ENCODE measurements around the gene ARRDC3.
"Not testable (repeated sequence)": the region's sequence is repeated elsewhere in the genome, so short reads cannot be mapped to it uniquely, and the experiment has no call there.

ARRDC3 gene, protein sequence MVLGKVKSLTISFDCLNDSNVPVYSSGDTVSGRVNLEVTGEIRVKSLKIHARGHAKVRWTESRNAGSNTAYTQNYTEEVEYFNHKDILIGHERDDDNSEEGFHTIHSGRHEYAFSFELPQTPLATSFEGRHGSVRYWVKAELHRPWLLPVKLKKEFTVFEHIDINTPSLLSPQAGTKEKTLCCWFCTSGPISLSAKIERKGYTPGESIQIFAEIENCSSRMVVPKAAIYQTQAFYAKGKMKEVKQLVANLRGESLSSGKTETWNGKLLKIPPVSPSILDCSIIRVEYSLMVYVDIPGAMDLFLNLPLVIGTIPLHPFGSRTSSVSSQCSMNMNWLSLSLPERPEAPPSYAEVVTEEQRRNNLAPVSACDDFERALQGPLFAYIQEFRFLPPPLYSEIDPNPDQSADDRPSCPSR

DNA sequence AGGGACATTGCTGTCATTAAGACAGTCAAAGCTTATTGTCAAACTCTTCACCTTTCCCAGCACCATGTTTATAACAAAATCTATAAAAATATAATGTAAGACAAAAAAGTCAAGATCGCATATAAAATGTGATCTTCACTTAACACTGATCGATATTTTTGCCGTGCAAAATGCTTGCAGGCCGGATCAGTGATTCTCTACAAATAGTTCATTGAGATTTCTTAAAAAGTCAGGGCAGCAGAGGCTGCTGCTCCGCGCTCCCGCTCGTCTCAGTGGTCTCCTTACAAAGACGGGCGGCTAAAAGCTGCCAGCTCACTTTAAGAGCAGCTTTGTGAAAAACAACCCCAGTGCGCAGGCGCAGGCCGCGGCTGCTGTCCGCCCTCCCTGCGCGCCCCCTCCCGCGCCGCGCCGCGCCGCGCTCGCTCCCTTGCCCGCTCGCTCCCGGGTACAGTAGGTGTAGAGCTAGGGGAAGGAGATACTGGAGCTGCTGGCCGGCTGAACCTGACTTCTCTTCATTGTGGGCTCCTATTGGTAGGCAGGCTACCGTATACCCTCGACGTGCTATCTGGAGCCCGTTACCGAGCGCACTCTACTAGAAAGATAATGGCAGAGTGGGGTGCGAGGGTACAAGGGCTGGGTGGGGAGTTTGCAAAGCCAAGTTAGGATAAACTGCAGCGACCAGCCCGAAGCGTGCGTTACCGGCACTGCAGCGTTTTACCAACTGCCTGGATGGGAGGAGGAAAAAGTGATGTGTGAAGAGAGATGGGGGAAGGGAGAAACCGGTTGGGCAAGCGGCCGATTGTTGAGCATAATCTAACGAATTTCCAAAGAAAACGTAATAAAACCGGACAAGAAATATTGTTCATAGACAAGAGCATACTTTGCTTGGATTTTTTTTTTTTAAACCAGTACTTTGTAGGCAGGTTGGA, at the start of gene ARRDC3:
TSS of gene ARRDC3 (minus strand) at position 291 of the 929 bp plus-strand sequence. CDS start at position 66, 225 bp downstream.
- DNase-seq = peak; percentile 98

DNA sequence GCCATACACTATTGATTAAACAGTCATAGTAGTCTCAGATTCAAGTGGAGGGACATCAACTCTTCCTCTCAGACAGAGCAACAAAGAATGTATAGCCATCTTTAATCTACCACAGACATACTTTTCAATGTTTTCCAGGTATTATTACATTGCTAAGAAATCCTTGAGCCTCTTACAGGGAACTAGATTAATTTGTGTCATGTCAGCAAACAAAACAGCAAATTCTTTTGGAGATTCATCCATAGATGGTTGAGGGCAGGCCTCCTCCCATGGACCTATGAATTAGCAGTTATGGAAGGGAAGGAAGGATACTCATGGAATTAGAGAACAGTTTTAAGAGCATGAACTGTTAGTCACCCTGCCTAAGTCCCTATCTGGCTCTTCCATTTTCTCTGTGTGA, 47.8 kb upstream of the ARRDC3 start:
- DNase-seq = no peak

DNA sequence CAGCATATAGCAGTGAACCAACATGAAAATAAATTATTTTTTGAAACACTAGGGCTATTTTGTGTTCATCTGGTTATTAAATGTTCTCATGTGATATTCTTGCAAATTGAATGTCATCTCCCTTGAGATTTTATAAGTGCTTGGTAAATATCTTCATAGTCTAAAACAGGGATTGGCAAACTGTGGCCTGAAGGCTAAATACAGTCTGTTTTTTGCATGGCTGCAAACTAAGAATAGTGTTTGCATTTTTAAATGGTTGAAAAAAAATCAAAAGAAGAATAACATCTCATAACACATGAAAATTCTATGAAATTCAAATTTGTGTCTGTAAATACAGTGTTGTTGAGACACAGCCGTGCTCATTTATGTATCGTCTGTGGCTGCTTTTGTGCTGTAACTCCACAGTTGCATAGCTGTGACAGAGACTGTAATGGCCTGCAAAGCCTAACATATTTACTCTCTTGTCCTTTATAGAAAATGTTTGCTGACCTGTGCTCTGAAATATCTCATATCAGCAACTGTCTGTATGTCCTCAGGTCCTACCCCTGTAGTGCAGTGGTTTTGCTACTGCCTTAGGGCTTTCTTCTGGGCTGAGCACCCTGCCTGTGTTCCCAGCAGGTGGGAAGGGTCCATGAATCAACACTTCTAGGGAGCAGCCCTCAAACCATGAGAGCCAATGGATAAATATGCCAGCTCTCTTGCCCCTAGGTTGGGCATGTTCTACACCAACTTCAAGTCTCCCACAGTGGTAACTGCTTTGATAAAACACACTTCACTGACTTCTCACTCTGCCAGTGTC, 41.7 kb upstream of the ARRDC3 start:
- no peak for DNase-seq

DNA sequence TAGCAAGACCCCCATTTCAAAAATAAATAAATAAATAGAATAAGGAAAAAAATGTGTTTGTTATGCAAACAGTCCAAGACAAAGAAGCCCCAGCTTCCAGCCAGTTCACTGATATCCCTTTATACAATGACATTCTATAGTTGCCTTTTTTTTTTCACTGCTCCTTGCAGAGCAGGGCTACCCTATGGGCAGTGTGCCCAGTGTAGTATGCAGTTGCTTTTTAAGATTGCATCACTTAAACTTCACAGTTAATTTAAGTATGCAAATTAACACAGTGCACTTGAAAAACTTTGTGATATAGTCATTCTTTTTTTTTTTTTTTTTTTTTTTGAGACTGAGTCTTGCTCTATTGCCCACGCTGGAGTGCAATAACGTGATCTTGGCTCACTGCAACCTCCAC, 40.8 kb upstream of the ARRDC3 start:
- DNase-seq = no peak

DNA sequence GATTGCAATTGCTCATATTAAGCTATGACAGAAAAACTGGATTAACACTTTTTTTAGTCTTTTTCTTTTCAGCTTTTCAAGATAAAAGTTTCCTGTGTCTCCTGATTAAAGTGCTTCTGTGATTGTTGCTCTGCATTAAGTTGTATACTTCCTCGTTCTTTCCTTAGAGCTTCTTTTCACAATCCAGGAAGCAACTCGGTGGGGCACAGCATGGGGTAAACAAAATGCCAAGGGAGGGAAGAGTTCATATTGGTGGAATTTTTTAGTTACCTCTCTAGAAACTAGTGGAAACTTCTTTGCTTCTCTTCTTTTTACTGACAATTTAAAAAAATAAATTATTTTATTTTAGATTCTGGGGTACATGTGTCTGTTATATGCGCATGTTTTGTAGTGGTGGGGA, 37.8 kb upstream of the ARRDC3 start:
- no peak for DNase-seq

DNA sequence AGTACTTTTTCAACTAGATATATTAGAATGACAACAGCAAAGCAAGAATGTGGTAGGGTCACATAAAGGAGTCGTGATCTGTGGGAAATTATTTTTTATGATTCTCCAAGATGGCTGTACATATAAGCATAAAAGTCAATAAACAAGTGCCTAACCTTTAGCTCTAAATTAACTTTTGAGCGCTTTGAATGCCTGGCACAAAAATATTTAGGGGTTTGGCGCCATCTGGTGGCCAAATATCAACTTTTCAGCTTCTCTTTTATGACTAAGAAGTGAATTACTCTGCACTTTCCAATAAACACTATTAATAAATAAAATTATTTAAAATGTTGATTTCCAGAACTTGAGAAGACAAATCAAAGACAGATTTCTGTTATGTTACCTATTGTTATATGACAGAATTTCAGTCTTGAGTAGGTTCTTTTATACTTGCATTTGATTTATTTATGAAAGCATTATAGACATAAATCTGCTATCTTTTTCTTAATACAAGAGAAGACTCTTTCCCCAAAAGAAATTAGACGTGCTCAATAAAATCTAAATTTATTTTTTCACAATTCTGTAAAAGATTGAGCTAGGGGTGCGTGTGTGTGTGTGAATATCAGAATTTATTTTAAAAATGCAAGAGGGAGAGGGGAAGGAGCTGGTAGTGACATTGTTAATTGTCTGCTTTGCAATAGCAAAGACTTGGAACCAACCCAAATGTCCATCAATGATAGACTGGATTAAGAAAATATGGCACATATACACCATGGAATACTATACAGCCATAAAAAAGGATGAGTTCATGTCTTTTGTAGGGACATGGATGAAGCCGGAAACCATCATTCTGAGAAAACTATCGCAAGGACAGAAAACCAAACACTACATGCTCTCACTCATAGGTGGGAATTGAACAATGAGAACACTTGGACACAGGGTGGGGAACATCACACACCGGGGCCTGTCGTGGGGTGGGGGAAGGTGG, 36.7 kb upstream of the ARRDC3 start:
- DNase-seq = peak; percentile 76

DNA sequence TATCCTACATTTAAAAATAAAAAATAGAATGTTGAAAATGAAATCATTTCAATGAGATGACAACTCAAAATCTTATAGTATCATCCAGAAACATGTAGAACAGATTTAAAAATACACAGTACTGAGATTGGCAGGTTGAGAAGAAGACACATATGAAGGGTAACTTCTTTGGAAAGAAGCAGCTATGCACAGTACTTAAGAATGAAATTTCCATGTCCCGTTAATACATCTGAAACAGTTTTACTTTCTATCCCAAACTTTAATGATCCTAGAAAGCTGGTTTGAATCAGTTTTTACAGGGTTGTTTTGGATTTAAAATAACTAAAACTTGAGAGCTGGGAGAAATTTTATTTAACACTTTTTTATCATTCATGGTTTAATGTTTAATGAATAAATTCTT, 36.0 kb upstream of the ARRDC3 start:
- no peak for DNase-seq

DNA sequence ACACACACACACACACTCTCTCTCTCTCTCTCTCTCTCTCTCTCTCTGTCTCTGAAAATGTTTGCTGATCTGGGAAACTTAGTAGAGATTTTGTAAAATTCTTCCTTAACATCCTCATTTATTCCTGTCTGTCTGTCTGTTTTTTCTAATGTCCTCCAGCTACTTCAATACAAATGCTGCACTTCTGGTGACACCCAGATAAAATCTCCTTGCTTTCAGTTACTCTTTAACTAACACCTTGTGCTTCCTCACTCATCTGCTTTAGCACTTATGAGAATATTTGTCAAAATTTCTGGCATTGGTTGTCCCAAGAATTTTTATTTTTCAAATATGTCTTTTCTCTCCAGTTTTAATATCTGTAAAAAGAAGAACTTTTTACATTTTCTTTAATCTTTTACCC, 35.0 kb upstream of the ARRDC3 start:
- no peak for DNase-seq

DNA sequence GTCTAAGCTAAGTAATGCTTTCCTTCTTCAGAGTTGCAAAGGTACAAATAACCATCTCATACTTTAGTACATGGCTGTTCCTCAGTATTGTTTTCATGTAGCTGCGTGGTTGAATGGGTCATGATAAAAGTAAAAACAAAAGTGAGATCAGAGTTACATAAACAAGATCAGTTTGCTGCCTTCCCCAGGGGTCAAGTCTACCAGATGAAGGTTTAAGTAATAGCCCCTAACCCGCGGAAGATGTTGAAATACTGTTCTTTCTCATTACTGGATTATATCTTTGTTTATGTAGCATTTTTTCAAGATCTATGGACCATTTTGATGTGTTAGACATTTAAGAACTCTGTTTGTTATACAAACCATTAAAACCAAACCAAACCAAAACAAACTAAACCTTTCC, 34.1 kb upstream of the ARRDC3 start:
- DNase-seq = no peak

DNA sequence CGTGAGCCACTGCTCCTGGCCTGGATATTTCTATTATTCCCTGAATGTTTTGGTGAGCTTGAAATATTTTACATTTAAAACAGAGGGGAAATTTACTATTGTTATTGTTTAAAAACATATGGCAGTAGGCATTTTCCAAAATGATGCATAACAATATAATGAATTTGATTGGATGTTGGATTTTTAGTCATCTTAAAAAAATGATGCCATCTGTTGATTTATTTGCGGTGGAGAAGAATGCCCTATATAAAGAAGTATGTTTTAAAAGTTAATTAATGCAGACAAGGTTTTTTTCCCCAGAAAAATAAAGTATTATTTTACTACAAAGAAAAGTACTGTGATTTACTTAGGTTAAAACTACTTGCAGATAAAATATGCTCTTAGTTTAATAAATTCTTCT, 33.4 kb upstream of the ARRDC3 start:
- no peak for DNase-seq

DNA sequence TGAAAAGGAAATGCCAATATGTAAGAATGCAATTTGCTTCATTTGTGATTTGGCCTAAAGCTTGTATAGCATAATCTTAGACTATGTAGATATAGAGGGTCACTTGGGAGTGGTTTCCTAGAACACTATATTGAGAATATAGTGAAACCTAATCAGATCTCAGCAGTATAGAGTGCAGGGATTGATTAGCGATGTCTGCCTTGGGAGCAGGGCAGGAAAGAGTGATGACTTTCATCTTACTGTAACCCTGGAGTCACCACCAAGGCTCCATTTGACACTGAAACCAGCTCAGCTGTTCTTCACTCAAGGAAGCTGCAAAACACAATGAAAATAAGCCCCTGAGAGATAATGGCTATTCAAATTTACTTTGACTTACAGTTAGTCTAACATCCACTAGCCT, 26.2 kb upstream of the ARRDC3 start:
- DNase-seq = no peak

DNA sequence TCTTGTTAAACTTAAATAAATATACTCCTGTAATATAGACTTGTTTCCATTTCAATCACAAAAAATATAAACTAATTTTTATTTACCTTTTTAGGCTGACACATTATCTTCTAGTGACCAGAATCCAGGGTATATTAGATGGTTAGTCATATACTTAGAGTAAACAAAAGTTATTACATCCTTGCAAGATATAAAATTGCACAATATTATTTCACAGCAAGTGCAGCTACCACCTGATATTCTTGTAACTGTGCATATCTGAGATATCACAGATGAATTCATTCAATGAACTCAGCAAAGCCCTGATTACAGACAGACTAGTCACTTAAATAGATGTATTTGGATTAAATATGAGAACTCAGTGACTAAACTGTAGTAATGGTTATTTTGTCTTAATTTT, 25.6 kb upstream of the ARRDC3 start:
- no peak for DNase-seq

DNA sequence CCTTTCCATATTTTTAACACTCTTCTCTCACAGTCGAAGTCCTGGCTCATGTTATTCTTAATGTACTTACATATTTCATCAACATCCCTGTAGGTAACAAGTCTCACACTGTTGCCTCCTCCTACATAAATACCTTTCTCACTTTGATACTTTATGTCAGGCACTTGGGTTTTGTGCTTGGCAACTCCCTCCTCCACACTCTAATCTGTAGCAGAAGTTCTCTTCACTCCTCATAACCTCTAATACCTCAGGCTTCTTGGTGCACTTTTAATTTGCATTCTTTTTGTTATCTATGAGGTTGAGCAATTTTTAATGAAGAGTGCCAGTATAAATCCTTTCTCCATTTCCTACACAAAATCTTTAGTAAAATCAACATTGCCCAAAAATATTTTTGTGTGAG, 24.1 kb upstream of the ARRDC3 start:
- DNase-seq = no peak

DNA sequence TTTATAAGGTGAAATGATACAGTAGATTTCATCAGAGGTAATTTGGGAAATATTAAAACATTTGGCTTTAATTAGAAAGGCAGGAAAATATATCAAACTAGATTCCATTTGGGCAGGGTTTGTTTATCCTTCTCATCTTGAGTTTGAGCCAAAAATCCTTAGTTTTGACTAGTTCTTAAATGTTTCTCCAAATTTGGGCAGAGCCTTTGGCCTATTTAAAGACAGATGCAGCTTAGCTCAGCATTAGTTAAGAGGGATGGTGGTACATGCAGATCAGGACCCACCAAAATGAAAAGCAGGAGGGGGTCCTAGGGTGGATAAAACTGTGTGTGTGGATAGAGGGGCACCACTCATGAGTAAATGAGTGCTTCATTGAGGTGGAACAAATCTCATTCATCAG, 20.3 kb upstream of the ARRDC3 start:
- DNase-seq = no peak

DNA sequence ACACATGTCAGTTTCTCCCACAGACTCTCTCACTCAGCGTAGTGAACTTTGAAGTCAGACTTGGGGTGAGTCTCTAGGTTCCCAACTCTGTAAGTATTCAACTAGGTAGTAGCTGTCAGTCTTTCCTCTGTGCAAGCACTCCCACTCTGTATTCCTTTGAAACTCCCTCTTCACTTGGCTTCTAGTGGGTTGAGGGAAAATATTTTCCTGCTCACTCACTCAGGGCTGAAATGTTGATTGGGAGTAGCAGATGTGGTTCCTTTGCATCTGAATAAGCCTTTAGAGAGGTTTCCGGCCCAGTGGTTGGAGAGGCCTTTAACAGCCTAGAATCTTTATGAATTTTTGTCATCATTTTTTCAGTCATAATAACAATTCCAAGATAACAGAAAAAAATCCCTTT, 18.1 kb upstream of the ARRDC3 start:
- DNase-seq = no peak

DNA sequence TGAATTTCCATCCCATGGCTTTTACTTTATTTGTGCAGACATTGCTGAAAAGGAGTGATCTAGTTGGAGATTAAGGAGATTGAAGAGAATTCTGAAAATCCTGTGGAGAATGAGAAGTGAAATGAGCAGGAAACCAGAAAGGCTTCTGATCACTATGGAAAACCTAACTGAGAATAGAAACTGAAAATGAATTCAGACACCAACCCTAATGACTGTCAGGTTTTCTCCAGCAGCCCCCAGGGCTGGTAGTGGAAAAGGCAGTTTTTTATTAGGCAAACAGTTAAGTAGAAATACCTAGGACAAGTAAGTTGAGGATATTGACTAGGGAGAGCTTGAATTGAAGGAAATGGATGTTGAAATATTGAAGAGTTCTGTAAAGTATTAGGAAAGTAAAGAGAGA, 14.7 kb upstream of the ARRDC3 start:
- DNase-seq = peak; percentile 24

DNA sequence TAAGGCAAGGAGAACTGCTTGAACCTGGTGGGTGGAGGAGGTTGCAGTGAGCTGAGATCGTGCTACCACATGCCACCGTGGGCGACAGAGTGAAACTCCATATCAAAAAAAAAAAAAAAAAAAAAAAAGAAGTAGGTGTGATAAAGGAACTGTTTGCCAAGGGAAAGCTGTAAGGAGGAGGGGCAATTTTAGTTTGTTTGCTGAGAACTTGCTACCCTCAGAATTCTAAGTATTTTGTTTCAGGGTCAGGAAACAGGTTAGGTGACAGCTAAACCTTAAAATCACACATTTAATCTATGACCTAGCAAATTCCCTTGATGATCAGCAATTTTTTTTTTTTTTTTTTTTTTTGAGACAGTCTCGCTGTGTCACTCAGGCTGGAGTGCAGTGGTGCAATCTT, 7.2 kb upstream of the ARRDC3 start:
- DNase-seq = no peak

DNA sequence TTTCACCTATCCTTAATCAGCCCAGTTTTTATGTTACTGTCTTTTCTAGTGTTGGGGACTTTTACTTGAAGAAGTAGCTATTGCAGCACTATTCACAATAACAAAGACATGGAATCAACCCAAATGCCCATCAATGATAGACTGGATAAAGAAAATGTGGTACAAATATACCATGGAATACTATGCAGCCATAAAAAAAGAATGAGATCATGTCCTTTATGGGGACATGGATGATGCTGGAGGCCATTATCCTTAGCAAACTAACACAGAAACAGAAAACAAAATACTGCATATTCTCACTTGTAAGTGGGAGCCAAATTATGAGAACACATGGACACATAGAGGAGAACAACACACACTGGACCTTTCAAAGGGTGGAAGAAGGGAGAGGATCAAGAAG, 6.4 kb upstream of the ARRDC3 start:
- not testable (repeated sequence) for DNase-seq

DNA sequence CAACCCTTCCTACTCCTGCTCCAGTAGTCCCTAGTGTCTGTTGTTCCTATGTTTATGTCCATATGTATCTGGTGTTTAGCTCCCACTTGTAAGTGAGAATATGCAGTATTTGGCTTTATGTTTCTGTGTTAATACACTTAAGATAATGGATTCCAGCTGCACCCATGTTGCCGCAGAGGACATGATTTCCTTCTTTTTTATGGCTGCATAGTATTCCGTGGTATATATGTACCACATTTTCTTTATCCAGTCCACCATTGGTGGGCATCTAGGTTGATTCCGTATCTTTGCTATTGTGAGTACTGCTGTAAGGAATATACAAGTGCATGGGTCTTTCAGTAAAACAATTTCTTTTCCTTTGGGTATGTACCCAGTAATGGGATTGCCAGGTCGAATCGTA, 5.2 kb upstream of the ARRDC3 start:
- no peak for DNase-seq

DNA sequence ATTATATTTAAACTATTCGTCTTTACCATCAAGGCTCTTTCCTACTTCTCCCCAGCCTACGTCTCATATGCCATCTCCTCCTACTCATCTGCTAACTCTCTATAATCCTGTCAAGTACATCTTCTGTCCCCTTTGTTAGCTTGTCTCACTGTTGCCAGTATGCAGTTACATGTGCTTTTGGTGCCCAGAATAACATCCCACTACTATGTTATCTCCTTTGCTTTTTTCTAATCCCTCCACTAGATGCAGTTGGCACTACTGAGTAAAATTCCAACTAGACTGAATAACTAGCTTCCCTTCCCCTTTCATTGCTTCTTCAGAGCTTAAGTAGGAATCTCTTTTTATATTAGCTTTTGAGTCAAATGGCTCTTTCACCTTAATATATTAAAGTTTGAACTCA, 3.0 kb upstream of the ARRDC3 start:
- DNase-seq = peak; percentile 19

DNA sequence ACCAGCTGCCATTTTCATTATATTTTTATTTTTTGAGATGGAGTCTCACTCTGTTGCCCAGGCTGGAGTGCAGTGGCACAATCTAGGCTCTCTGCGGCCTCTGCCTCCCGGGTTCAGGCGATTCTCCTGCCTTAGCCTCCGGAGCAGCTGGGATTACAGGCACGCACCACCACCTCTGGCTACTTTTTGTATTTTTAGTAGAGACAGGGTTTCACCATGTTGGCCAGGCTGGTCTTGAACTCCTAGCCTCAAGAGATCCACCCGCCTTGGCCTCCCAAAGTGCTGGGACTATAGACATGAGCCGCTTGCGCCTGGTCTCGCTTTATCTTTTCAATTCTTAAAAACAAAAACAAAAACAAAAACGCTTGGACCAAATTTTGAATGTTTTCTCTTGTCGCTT, 2.5 kb upstream of the ARRDC3 start:
- not testable (repeated sequence) for DNase-seq

Measured in OCI-M1 (cell line).